AG08395 (cell line): ENCODE measurements around the gene TLR2.

Experiments used
- DNase-seq: peaks from one replicate; pipeline ENCODE4 v3.0.0; 2012; ENCODE audit warnings: mixed read lengths, low spot score

The TLR2 gene

GRCh38 chr4:153684182-153684970, at the start of gene TLR2:
TSS of gene TLR2 (plus strand) at chr4:153684280. CDS start at chr4:153702908, 18,628 bp downstream.
- DNase-seq, result peak; percentile 19

GRCh38 chr4:153634738-153635353, 49.2 kb upstream of the TLR2 start:
- DNase-seq, result peak; percentile 33

GRCh38 chr4:153635846-153636245, 48.2 kb upstream of the TLR2 start:
- no peak for DNase-seq

- DNase-seq, result no peak
Observed at GRCh38 chr4:153637201-153637600, 46.9 kb upstream of the TLR2 start.

GRCh38 chr4:153638011-153638410, 46.1 kb upstream of the TLR2 start:
- DNase-seq, result no peak

- no peak for DNase-seq
Observed at GRCh38 chr4:153638999-153639398, 45.1 kb upstream of the TLR2 start.

GRCh38 chr4:153639833-153640802, 44.0 kb upstream of the TLR2 start:
- DNase-seq, result no peak

- no peak for DNase-seq
Observed at GRCh38 chr4:153641532-153641931, 42.5 kb upstream of the TLR2 start.

- DNase-seq, result peak; percentile 66
Observed at GRCh38 chr4:153643406-153644383, 40.4 kb upstream of the TLR2 start.

- DNase-seq, result no peak
Observed at GRCh38 chr4:153645183-153645582, 38.9 kb upstream of the TLR2 start.

- no peak for DNase-seq
Observed at GRCh38 chr4:153646261-153646660, 37.8 kb upstream of the TLR2 start.

- DNase-seq, result no peak
Observed at GRCh38 chr4:153646978-153647377, 37.1 kb upstream of the TLR2 start.

- DNase-seq, result no peak
Observed at GRCh38 chr4:153647975-153648374, 36.1 kb upstream of the TLR2 start.

- no peak for DNase-seq
Observed at GRCh38 chr4:153649572-153649991, 34.5 kb upstream of the TLR2 start.

- DNase-seq, result no peak
Observed at GRCh38 chr4:153651116-153651515, 33.0 kb upstream of the TLR2 start.

- DNase-seq, result no peak
Observed at GRCh38 chr4:153651587-153651986, 32.5 kb upstream of the TLR2 start.

GRCh38 chr4:153652051-153652784, 31.9 kb upstream of the TLR2 start:
- DNase-seq, result no peak

GRCh38 chr4:153655002-153655541, 29.0 kb upstream of the TLR2 start:
- DNase-seq, result no peak

GRCh38 chr4:153655928-153656327, 28.2 kb upstream of the TLR2 start:
- DNase-seq, result no peak

- no peak for DNase-seq
Observed at GRCh38 chr4:153661215-153661822, 22.8 kb upstream of the TLR2 start.
